Prostate gland (tissue), 2 donors: Measurements from ENCODE around the gene SPRING1.

Source experiments
- CTCF ChIP-seq, 4 experiments: fragments of 200-600 bp in 2 of 4; fragments of 450-650 bp in 2 of 4; sonication (generic) in 2 of 4; IDR thresholded peaks; 1 replicate in 3 of 4; 2 replicates in 1 of 4; pipeline ENCODE4 v1.5.1; 2016 to 2019; ENCODE audit warnings: antibody characterized with exemption in 4 of 4, mild to moderate bottlenecking in 2 of 4, moderate library complexity in 2 of 4
- POLR2AphosphoS5 ChIP-seq: sonication (generic); formaldehyde crosslinking; IDR thresholded peaks from one replicate; pipeline ENCODE4 v1.6.1; 2017; ENCODE audit warnings: antibody characterized with exemption

GRCh38 chr12:116773276-116773731 is 35.4 kb upstream of the SPRING1 start:
- TF ChIP-seq CTCF (IDR thresholded peaks at IDR 0.05) (no peak), POLR2AphosphoS5 (no peak)
